Hindlimb muscle (tissue), 1 donor: ENCODE results near the gene IPO5. TPM values are rescaled to one million over a fixed set of nuclear protein-coding genes. Genes with fewer than 3 reads are reported as not detected.
"Not testable (repeated sequence)": the region's sequence is repeated elsewhere in the genome, so short reads cannot be mapped to it uniquely, and the experiment has no call there.

ENCODE experiments used
- DNase-seq: peaks from one replicate; pipeline ENCODE4 v3.0.0-alpha.2; 2013
- polyA plus RNA-seq: library from polyadenylated mRNA; unstranded; fragments of 120-200 nt; gene quantifications from one replicate; pipeline ENCODE4 v1.2.1, GENCODE V29; 2013; ENCODE audit not compliant: insufficient read length

The IPO5 gene
- polyA plus RNA-seq: 168 TPM

DNA sequence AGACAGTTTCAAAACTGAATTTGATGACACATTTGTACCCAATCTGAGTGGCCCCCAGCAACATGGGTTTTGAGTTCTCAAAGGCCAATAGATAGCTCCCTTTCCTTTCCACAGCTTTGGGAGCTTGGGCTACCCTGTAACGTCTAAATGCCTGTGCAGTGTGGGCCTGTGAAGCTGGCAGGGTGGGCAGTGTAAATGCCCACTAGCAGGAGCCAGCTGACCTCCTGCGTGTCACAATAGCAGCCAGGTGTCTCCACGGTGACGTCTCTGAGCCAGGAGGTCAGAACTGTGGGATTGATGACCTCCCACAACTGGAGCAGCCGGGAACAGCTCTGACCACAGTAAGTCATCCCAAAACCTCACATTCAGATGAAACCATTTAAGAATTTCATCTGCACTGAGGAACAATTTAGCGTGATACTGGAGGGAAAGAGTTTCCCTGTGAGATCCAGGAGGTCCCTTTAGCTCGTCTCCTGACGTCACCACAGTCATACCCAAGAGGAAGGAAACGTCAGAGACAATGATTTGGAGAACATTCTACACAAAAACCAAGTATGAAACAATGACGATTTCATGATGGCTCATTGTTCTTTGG lies at the start of gene IPO5:
TSS of gene IPO5 (plus strand) at position 300 of the 595 bp plus-strand sequence. CDS start 23,022 bp downstream, outside the sequence.
- no peak for DNase-seq

DNA sequence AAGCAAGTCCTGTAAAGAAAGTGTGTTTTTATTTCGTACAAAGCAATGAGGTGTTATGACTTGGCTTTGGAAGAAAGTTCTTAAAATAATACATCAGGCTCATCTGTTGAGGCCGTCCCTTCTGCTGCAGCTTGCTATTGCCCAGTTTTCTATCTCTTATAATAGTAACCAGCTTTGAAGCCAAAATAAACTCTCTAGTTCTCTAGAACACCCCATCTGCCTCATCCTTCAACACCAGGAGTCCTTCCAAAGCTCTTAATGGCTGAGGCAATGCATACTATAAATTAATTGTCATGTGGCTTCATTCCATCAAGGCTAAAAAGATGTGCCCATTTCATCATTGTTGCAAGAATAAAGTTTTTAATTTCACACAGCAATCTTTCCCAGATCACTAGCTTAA lies 49.4 kb upstream of the IPO5 start:
- DNase-seq: no peak

- no peak for DNase-seq
Observed at GRCh38 chr13:97905517-97905916, 48.0 kb upstream of the IPO5 start.

- DNase-seq: no peak
Observed at GRCh38 chr13:97911311-97912138, 42.0 kb upstream of the IPO5 start.

GRCh38 chr13:97912139-97912535 lies 41.3 kb upstream of the IPO5 start:
- DNase-seq: no peak

DNA sequence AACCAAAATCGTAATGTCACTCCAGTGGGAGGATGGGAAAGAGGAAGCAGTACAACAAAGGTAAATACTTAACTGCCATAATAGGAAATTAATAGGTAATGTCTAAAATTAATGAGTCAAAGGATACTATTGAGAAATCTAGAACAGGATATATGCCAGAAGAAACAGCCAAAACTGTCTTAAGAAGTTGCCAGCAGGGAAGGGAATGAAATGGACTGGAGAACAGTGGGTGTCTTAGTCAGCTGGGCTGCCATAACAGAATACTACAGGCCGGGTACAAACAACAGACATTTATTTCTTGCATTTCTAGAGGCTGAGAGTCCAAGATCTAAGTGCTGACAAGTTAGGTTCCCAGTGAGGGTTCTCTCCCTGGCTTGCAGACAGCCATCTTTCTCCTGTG lies 40.3 kb upstream of the IPO5 start:
- DNase-seq: no peak

DNA sequence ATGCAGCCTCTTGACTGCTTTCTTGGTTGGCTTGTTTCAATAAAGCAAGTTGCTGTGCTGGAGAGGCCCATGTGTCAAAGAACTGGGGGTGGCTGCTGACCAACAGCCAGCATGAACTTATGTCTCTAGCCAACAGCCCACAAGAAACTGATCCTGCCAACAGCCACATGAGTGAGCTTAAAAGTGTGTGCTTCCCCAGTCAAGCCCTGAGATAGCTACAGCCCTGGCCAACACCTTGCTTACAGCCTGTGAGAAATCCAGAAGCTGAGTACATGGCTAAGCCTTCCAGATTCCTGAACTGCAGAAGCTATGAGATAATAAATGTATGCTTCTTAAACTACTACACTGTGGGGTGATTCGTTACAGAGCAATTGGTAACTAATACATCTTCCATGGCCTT lies 38.9 kb upstream of the IPO5 start:
- no peak for DNase-seq

- DNase-seq: peak; percentile 48
Observed at GRCh38 chr13:97921176-97921816, 32.2 kb upstream of the IPO5 start.

DNA sequence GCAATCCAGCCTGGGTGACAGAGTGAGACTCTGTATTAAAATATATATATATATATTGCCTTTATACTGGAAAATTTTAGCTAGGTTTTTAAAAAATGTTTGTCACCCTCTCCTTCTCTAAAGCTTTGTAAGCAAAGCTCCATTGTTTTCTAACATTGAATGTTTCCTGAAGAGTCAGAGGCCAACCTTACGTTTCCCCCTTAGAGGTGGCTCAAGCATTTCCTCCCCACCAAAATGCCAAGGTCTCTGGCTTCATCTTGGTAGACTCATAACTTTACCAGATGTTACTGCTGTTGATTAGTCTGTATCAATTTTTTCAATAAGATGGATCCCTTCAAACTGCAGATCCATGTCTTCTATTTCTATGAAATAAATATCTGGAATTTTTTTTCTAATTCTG lies 25.2 kb upstream of the IPO5 start:
- no peak for DNase-seq

- no peak for DNase-seq
Observed at GRCh38 chr13:97932036-97932435, 21.4 kb upstream of the IPO5 start.

DNA sequence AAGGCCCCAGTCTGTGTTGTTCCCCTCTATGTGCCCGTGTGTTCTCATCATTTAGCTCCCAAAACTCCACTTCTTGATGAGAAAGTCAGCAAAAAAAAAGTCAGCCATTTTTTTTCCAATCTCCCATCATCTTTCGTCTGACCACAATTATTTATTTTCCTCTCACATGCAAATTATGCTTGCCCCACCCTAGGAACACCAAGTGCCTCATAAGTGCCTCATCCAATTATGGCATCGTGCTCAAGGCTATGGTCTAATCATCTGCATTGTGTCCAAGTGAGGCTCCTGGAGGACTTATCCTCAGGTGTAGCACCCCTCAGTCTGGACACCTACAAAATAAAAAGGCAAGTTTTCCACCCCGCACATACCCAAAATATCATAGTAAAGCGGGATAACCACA lies 20.8 kb upstream of the IPO5 start:
- DNase-seq: no peak

GRCh38 chr13:97933776-97934175 lies 19.7 kb upstream of the IPO5 start:
- peak; percentile 18 for DNase-seq

GRCh38 chr13:97934590-97934989 lies 18.9 kb upstream of the IPO5 start:
- DNase-seq: no peak

DNA sequence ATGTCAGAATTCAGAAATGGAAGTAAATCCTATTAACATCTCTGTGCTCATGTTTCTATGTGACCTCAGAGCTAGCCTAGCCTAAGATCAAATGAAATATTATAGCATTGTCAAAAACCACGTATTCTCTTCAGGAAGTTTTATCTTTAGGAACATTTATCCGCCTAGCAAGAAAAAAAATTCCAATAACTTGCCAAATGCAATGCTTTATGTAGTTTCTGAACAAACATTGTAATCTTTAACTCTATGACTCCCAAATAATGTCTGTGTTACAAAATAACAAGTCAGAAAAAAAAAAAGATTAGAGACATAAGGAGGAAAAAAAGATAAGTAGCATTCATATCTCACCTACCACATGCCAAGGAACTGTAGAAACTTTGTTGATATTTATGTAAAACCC lies 18.4 kb upstream of the IPO5 start:
- no peak for DNase-seq

DNA sequence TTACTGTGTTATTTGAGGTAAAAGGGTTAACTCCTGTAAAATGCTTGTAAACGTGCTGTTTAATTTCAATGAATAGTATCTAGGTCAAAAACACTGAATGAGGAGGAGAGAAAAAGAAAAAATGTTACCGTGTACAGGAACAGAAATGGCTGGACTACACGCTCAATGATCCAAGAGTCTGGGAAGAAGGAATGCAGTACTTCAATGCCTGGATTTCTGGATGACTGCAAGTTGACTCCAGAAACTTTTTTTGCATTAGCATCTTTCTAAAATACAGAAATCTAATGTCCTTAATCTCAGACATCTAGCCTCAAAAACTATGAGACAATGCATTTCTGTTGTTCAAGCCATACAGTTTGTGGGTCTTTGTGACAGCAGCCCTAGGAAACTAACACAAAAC lies 17.4 kb upstream of the IPO5 start:
- DNase-seq: no peak

DNA sequence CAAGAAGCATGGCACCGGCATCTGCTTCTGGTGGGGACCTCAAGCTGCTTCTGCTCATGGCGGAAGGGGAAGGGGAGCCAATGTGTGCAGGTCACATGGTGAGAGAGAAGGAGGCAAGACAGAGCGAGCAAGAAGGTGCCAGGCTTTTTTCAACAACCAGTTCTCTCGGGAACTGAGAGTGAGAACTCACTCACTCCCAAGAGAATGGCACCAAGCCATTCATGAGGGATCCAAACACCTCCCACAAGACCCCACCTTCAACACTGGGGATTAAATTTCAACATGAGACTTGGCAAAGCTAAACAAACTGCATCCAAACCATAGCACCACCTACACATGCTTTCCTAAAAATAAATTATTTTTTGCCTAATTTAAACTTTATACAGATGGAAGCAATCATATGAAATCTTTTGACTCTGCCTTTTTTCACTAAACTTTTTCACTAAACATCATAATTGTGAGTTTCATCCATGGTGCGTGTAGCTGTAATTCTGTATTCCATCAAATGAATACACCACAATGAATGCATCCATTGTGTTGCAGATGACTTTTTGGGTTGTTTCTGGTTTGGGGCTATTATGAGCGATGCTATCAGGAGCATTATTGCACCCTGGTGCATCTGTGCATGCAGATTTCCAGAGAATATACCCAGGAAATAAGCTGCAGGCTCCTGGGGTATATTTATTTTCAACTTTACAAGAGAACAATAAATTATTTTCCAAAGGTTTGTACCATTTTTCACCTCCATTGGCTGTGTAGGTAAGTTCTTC lies 14.6 kb upstream of the IPO5 start:
- no peak for DNase-seq

GRCh38 chr13:97944396-97945029 lies 9.0 kb upstream of the IPO5 start:
- DNase-seq: no peak

DNA sequence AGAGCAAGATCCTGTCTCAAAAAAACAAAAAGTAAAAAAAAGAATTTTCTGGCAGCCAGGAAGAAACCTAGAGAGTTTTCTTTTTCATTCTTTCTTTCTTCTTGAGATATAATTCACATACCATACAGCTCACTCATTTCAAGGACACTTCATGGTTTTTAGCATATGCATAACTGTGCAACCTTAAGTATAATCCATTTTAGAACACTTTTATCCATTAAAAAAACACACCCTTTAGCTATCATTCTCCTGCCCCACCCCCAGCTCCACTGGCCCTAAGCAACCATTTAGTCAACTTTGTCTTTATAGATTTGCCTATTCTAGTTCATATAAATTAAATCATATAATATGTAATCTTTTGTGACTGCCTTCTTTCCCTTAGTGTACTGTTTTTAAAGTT lies 8.1 kb upstream of the IPO5 start:
- DNase-seq: no peak

DNA sequence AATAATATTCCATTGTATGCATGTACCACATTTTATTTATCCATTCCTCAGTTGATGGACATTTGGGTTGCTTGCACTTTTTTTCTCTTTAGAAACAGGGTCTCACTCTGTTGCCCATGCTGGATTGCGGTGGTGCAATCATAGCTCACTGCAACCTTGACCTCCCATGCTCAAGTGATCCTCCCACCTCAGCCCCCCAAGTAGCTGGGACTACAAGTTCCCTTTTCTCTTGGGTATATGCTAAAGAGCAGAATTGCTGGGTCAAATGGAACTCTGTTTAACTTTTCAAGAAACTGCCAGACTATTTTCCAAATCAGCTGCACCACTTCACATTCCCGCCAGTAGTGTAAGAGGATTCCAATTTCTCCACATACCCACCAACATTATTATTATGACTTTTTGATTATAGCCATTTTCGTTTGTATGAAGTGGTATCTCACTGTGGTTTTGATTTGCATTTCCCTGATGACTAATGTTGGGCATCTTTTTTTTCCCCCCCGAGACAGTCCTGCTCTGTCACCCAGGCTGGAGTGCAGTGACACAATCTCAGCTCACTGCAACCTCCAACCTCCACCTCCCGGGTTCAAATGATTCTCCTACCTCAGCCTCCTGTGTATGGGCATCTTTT lies 7.6 kb upstream of the IPO5 start:
- no peak for DNase-seq

GRCh38 chr13:97946951-97947588 lies 6.4 kb upstream of the IPO5 start:
- no peak for DNase-seq

GRCh38 chr13:97948041-97948440 lies 5.4 kb upstream of the IPO5 start:
- DNase-seq: no peak

DNA sequence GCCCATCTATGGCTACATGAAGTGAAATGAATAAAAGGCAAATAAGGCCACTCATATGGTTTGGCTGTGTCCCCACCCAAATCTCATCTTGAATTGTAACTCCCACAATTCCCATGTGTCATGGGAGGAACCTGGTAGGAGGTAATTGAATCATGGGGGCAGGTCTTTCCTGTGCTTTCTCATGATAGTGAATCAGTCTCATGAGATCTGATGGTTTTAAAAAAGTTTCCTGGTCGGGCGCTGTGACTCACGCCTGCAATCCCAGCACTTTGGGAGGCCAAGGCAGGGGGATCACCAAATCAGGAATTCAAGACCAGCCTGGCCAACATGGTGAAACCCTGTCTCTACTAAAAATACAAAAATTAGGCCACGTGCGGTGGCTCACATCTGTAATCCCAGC lies 4.2 kb upstream of the IPO5 start:
- not testable (repeated sequence) for DNase-seq
